Ammon's horn (tissue), 1 donor: ENCODE data around the gene SCG3.
"Not testable (repeated sequence)": the region's sequence is repeated elsewhere in the genome, so short reads cannot be mapped to it uniquely, and the experiment has no call there.

Source experiments
- DNase-seq: peaks from one replicate; pipeline ENCODE4 v3.0.0-alpha.2; 2016; ENCODE audit warnings: low spot score

Gene SCG3

GRCh38 chr15:51681303-51681963 is at the start of gene SCG3:
SCG3 (plus strand) TSS chr15:51681503; CDS start chr15:51681756, 253 bp downstream.
- peak; percentile 93 for DNase-seq

- no peak for DNase-seq
Observed at GRCh38 chr15:51634591-51635198, 46.6 kb upstream of the SCG3 start.

DNA sequence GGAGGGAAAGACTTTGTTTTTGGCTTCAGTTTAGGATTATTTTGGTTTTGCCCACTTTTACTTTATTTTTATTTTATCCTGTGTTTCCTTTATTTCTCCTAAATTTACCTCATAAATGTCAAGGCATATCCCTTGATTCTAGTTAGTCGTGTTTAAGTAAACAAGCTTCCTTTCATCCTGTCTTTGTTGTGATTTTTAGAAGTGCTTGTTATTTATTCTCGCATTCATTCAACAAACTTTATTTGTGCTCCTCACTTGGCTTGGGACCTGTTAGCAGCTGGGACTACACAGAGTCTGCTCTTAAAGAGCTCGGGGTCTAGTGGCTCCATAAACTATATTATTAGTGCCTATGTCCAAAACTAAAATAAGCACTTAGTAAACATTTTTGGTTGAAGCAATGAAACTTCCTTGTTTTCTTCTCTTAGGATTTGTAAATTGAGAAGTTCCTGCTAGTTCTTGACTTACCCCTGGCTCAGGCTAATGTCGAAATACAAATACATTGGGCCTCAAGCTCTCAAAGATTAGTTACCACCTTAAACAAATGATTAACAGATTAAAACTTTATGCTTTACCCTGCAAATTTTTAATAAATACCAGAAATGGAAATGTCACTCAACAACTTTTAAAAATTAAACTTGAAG is 39.7 kb upstream of the SCG3 start:
- no peak for DNase-seq

DNA sequence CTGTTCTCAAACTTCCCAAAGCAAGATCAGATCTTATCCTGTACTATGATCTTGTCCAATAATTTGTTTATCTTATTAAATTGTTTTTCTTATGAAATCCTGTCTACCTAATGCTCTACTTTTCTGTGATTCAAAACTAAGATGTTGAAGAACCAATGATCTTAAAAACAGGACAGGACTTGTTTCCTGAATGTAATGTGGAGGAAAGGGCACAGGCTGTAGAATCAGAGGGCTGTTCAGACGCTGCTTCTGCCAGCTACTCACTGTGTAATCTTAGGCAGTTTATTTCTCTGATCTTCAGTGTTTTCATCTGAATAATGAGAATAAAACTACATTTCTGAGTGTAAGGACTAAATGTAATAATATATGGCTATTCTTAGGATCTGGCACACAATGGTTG is 38.6 kb upstream of the SCG3 start:
- DNase-seq = no peak

- peak; percentile 70 for DNase-seq
Observed at GRCh38 chr15:51647128-51647562, 34.2 kb upstream of the SCG3 start.

DNA sequence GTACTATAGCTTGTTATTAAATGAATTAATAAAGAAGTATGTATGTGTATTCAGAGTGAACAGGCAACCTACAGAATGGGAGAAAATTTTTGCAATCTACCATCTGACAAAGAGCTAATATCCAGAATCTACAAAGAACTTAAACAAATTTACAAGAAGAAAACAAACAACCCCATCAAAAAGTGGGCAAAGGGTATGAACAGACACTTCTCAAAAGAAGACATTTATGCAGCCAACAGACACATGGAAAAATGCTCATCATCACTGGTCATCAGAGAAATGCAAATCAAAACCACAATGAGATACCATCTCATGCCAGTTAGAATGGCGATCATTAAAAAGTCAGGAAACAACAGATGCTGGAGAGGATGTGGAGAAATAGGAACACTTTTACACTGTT is 33.2 kb upstream of the SCG3 start:
- not testable (repeated sequence) for DNase-seq

GRCh38 chr15:51648643-51649042 is 32.7 kb upstream of the SCG3 start:
- not testable (repeated sequence) for DNase-seq

- DNase-seq = peak; percentile 90
Observed at GRCh38 chr15:51649659-51650521, 31.4 kb upstream of the SCG3 start.

DNA sequence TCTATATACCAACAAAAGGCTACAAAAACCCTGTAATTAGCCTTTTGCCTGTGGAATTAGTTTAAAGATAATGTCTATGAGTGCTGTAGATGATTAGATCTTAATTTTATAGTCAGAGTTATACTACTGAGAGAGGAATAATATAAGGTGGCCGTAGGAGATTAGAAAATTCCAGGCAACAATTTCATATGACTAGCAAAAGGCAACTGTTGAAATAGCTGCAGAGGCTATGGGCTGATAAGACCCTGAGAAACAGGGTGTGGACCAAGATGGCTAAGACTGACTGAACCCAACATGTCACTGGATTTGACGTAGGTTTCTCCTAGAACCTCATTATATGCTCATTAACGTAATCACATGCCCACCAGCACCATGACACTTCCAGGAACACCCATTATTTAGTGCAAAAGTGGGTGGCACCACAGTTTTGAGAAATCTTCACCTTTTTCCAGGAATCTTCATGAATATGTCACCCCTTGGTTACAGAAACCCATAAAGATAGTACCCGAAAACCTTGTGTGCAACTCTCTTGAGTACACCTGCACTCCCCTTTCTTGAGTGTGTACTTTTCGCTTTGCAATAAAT is 29.1 kb upstream of the SCG3 start:
- no peak for DNase-seq

DNA sequence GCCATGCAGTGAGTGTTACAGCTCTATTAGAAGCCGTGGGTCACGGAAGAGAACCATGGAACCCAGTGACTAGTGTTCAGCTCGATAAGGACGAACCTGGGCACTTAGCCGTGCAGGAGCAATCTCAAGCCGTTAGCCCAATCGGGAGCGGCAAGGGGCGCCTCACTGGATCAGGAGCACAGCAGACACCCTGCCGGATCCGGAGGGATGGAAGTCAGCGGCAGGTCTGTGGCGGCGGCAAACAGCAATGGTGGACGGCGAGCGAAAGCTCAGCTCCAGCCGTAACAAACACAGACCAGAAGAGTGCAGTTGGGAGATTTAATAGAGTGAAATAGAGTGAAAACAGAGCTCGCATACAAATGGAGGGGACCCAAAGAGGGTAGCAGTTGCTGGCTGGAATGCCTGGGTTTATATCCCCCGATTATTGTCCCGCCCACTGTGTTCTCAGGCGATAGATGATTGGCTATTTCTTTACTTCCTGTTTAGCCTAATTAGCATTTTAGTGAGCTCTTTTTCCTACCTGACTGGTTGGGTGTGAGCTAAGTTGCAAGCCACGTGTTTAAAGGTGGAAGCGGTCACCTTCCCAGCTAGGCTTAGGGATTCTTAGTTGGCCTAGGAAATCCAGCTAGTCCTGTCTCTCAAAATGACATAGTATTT is 25.8 kb upstream of the SCG3 start:
- DNase-seq = not testable (repeated sequence)

- DNase-seq = no peak
Observed at GRCh38 chr15:51658664-51659063, 22.6 kb upstream of the SCG3 start.

GRCh38 chr15:51661072-51661471 is 20.2 kb upstream of the SCG3 start:
- DNase-seq = no peak

GRCh38 chr15:51667478-51667877 is 13.8 kb upstream of the SCG3 start:
- no peak for DNase-seq

DNA sequence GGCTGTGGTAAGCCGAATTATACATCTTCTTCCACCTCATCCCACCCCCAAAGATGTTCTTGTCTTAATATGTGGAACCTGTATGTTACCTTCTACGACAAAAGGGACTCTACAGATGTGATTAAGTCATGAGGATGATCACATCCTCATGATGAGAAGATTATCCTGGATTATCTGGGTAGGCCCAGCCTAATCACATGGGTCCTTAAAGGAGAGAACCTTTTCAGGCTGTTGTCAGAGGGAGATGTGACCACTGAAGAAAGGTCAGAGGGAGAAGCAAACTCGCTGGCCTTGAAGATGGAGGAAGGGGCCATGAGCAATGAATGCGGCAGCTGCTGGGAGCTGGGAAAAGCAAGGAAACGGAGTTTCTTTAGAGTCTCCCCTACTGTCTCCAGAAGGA is 12.9 kb upstream of the SCG3 start:
- no peak for DNase-seq

DNA sequence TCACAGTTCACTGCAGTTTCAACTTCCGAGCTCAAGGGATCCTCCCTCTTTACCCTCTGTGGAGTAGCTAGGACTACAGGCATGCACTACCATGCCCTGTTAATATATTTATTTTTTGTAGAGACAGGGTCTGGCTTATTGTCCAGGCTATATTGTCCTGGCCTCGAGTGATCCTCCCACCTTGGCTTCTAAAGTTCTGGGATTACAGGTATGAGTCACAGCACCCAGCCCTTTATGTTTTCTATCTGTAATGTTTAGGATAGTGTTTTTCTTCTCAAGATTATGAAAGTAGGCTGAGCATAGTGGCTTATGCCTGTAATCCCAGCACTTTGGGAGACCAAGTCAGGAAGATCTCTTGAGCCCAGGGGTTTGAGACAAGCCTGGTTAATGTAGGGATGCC is 11.9 kb upstream of the SCG3 start:
- no peak for DNase-seq

DNA sequence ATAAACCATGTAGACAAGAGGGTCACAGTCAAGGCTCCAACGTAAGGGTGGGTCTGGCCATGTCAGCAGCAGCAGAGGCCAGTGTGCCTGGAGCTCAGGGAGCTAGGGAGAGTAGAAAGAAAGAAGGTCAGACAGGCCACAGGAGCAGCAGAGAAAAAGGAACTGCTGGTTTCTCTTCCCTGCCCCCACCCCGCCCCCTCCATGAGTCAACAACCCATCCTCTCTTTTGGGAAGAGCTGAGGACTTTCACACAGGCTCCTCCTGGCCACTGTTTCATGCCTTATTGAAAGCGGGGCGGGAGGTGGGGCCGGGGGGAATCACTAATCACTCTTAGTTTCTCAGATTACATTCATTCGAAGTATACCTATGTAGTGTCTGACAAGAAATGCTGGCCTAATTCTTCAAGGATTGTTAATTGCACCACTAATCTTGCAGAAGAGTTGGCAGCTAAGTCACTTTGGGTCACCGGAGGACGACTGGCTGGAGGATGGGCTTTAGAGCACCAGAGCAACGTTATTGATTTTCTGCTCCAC is 9.1 kb upstream of the SCG3 start:
- peak; percentile 29 for DNase-seq

GRCh38 chr15:51672913-51673857 is 8.1 kb upstream of the SCG3 start:
- DNase-seq = no peak

GRCh38 chr15:51675234-51675633 is 6.1 kb upstream of the SCG3 start:
- DNase-seq = no peak

GRCh38 chr15:51677021-51677420 is 4.3 kb upstream of the SCG3 start:
- no peak for DNase-seq

DNA sequence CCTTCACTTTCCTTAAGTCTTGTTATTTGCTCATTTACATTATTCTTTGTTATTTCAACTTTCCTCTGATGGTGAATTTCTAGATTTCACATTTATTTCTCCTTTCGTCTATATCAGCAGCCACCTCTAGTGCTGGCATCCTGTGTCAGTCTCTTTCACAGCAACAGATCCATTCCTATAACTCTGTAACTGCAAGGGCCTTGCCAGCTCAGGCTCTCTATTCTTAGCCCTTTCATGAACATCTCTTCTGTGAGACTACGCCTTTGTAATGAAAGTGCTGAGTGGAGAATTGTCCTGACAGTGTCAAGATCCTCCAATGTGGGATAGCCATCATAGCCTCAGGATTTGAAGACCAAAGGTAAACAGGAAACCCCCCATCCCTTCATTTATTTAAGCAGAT is 3.9 kb upstream of the SCG3 start:
- DNase-seq = no peak
